Cardiac muscle cell (in vitro differentiated cells and primary cell): Measurements from ENCODE around the gene AANAT. TPM values are rescaled to one million over a fixed set of nuclear protein-coding genes. Genes with fewer than 3 reads are reported as not detected.

Source experiments
- DNase-seq, 2 donors: peaks; one replicate each; pipeline versions ENCODE4 v3.0.0 to v3.0.0-alpha.2; 2010 to 2017; ENCODE audit warnings: low read depth in 1 of 2, low spot score in 1 of 2
- H3K27ac ChIP-seq: fragments of 200-600 bp; sonication (generic); 2 replicates; pipeline ENCODE4 v1.5.1; 2016
- H3K27me3 ChIP-seq: fragments of 200-600 bp; sonication (generic); 2 replicates; pipeline ENCODE4 v1.6.0; 2016; ENCODE audit warnings: control low read depth
- H3K36me3 ChIP-seq: fragments of 200-600 bp; sonication (generic); 2 replicates; pipeline ENCODE4 v1.5.1; 2016; ENCODE audit warnings: control low read depth
- H3K4me1 ChIP-seq: fragments of 200-600 bp; sonication (generic); 2 replicates; pipeline ENCODE4 v1.8.1; 2017; ENCODE audit warnings: low read depth, mild to moderate bottlenecking, mixed run types
- H3K4me3 ChIP-seq: fragments of 200-600 bp; sonication (generic); 2 replicates; pipeline ENCODE4 v1.5.1; 2016; ENCODE audit warnings: mild to moderate bottlenecking
- H3K9me3 ChIP-seq: fragments of 200-600 bp; sonication (generic); 2 replicates; pipeline ENCODE4 v1.5.1; 2017; ENCODE audit warnings: low read depth, mild to moderate bottlenecking, control low read depth
- polyA plus RNA-seq: library from polyadenylated mRNA; unstranded; fragments of >200 nt; fragmentation: Nextera tagmentation; extraction: Ambion mirVana; gene quantifications from 2 replicates; pipeline ENCODE4 v1.2.1, GENCODE V29; 2016
- total RNA-seq: library from RNA; depleted of rRNA; stranded (reverse); fragments of >200 nt; gene quantifications from 2 replicates; pipeline ENCODE4 v1.2.3, GENCODE V29; 2016
- TF ChIP-seq, protein P1 (sequence below): IDR thresholded peaks from 2 replicates; pipeline ENCODE4 v1.5.1; 2012; ENCODE audit warnings: low read depth, mild to moderate bottlenecking, low read length

AANAT gene
- total RNA-seq (0.28 and 0.33 TPM in 2 replicates), polyA plus RNA-seq (2.1 TPM in 1 of 2 replicates, not detected in the other)

DNA sequence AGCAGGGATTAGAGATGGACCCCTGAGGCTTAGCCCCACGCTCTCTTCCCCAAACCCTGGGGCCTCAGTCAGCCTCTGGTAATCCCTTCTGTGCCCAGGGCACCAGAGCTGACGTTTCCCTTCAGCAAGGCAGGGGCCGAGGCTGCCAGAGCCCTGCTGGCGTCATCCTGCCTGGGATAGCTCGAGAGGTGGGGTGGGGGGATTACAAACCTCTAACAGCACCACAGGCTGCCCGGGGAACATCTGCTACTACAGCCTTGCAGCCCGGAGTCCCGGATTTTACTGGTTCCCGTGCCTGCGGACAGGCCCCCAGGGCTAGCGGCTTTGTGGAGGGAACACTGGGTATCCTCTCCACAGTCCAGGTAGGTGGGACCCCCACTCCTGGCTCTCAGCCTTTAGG, at the start of gene AANAT:
AANAT (plus strand) TSS at position 238 of the 400 bp plus-strand sequence. CDS start 1,144 bp downstream, outside the sequence.
- no peak within 1 kb of the TSS for H3K27ac ChIP-seq
- H3K36me3 ChIP-seq: no peaks in the 10 kb centered on the region
- no peaks in the 10 kb centered on the region for H3K27me3 ChIP-seq
- no peaks in the 10 kb centered on the region for H3K9me3 ChIP-seq
- H3K4me1 ChIP-seq: peaks cover 4% of the 10 kb centered on the region
- TF ChIP-seq, protein P1, sequence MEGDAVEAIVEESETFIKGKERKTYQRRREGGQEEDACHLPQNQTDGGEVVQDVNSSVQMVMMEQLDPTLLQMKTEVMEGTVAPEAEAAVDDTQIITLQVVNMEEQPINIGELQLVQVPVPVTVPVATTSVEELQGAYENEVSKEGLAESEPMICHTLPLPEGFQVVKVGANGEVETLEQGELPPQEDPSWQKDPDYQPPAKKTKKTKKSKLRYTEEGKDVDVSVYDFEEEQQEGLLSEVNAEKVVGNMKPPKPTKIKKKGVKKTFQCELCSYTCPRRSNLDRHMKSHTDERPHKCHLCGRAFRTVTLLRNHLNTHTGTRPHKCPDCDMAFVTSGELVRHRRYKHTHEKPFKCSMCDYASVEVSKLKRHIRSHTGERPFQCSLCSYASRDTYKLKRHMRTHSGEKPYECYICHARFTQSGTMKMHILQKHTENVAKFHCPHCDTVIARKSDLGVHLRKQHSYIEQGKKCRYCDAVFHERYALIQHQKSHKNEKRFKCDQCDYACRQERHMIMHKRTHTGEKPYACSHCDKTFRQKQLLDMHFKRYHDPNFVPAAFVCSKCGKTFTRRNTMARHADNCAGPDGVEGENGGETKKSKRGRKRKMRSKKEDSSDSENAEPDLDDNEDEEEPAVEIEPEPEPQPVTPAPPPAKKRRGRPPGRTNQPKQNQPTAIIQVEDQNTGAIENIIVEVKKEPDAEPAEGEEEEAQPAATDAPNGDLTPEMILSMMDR: no peak
- no peak for DNase-seq
- no peak within 1 kb of the TSS for H3K4me3 ChIP-seq

DNA sequence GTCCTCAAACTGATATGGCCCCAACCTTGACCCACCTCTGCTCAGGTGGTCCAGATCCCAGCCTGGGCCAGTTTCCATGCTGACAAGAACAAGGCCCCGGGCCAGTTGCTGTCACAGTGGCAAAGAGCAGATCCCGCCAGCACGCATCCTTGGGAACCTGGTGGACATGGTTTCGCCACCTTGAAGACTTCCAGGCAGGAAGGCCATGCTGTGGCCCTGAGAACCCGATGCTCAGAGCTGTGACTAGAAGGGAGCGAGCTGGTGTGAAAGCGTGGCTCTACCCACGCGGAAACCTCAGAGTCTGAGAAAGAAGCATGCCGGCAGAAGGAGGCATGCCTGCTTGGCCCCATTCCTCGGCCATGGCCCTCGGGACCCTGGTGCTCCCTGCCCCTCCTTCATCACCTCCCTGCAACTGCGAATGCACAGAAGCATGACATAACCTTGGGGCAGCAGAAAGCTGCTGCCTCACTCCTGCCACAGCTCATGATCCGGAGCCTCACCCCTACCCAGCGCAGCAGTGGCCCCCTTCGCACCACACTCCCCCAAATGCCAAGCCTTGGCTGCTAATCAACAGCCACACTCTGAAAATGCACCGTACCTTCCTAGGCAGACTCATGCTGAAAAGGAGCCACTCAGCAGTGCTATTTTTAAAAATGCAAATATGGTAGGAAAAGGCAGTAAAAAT, 47.7 kb upstream of the AANAT start:
- TF ChIP-seq, protein P1: no peak
- Histone ChIP-seq H3K4me1 (peaks cover 41% of the 10 kb centered on the region), H3K36me3 (no peaks in the 10 kb centered on the region), H3K4me3 (no peak overlapping the region), H3K27me3 (no peaks in the 10 kb centered on the region), H3K27ac (peak overlapping the region; percentile 83), H3K9me3 (no peaks in the 10 kb centered on the region)
- DNase-seq: no peak

GRCh38 chr17:76420356-76421043, 46.9 kb upstream of the AANAT start:
- no peak for DNase-seq

DNA sequence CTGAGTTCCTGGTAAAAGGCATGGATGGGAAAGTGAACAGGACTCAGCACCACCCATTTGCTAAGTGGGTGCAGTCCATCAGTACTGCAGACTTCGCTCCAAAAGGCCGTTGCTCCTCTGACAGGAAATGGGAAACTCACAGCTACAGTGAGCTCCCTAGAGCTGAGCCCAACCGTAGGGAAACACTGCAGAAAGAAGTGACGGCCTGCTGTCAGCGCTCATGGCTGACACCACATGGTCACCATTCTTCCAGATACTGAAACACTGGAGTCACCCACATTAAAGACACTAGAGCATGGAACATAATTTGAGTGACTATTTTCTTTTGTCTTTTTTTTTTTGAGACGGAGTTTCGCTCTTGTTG, 46.4 kb upstream of the AANAT start:
- Histone ChIP-seq H3K4me1 (peaks cover 34% of the 10 kb centered on the region), H3K36me3 (no peaks in the 10 kb centered on the region), H3K4me3 (no peak overlapping the region), H3K9me3 (no peaks in the 10 kb centered on the region), H3K27ac (peak overlapping the region; percentile 83), H3K27me3 (no peaks in the 10 kb centered on the region)
- DNase-seq: peak; percentile 32 to 79
- TF ChIP-seq, protein P1: no peak

More at GRCh38 chr17:76420356-76421043, 46.9 kb upstream of the AANAT start:
- peaks cover 34% of the 10 kb centered on the region for H3K4me1 ChIP-seq
- TF ChIP-seq, protein P1: no peak
- H3K36me3 ChIP-seq: no peaks in the 10 kb centered on the region
- H3K27me3 ChIP-seq: no peaks in the 10 kb centered on the region
- peak overlapping the region; percentile 83 for H3K27ac ChIP-seq
- H3K4me3 ChIP-seq: no peak overlapping the region
- H3K9me3 ChIP-seq: no peaks in the 10 kb centered on the region

GRCh38 chr17:76422406-76422805, 45.0 kb upstream of the AANAT start:
- Histone ChIP-seq H3K4me3 (no peak overlapping the region), H3K4me1 (peaks cover 34% of the 10 kb centered on the region), H3K27ac (peak overlapping the region; percentile 83), H3K9me3 (no peaks in the 10 kb centered on the region), H3K36me3 (no peaks in the 10 kb centered on the region), H3K27me3 (no peaks in the 10 kb centered on the region)
- DNase-seq: no peak
- TF ChIP-seq, protein P1: no peak
